Central memory CD8-positive, alpha-beta T cell (primary cell): Measurements from ENCODE around the gene IL31.
"Not testable (repeated sequence)": the region's sequence is repeated elsewhere in the genome, so short reads cannot be mapped to it uniquely, and the experiment has no call there.

Experiments used
- ATAC-seq: fragments of 150-1000 bp; cut with Tn5 transposase; replicated peaks from 2 replicates; pipeline ENCODE4 v1.10.0; 2022; ENCODE audit warnings: mild to moderate bottlenecking, moderate FRiP score, moderate number of reproducible peaks; ENCODE audit not compliant: poor library complexity, severe bottlenecking; ENCODE audit errors: extremely low read depth
- DNase-seq, 2 donors: peaks; one replicate each; pipeline ENCODE4 v3.0.0; 2021; ENCODE audit warnings: low spot score in 2 of 2
- H3K27ac Mint-ChIP-seq: one replicate; pipeline ENCODE4 v1.8.0; 2022; ENCODE audit warnings: low read depth, mild to moderate bottlenecking, moderate library complexity, mixed read lengths
- H3K27me3 Mint-ChIP-seq: one replicate; pipeline ENCODE4 v1.8.0; 2022; ENCODE audit warnings: mixed read lengths
- H3K36me3 Mint-ChIP-seq: one replicate; pipeline ENCODE4 v1.8.0; 2022; ENCODE audit warnings: mild to moderate bottlenecking, moderate library complexity, mixed read lengths; ENCODE audit not compliant: insufficient read depth
- H3K4me1 Mint-ChIP-seq: one replicate; pipeline ENCODE4 v1.8.0; 2022; ENCODE audit warnings: mixed read lengths
- H3K4me3 Mint-ChIP-seq: one replicate; pipeline ENCODE4 v1.8.0; 2022; ENCODE audit warnings: mild to moderate bottlenecking, moderate library complexity, mixed read lengths
- H3K9me3 Mint-ChIP-seq: one replicate; pipeline ENCODE4 v1.8.0; 2022; ENCODE audit warnings: mixed read lengths

The IL31 gene

DNA sequence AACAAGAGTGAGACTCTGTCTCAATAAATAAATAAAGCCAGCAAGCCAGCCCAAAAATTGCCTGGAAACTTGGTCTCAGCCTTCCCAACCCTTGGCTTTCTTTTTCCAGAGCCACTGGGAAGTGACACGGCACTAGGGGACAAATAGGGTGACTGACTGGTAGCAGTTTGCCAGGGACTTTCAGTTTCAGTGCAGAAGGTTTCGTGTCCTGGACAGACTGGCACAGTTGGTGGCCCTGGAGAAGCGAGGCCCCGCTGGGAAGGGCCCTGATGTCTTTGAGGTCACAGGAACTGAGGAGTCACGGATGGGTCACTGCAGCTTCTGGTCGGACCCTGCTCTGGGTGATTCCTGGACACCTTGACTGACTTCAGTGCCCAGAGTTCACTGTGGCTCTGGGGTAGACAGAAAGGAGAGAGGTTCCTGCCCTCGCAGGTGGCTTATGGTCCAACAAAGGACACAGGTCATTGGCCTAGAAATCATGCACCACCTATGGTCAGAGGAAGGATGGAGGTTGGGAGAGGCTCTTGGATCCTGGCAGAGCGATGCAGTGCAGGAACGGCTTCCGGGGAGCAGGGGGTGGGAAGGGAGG lies 11.6 kb upstream of the IL31 start:
- no peak overlapping the region for H3K4me3 Mint-ChIP-seq

DNA sequence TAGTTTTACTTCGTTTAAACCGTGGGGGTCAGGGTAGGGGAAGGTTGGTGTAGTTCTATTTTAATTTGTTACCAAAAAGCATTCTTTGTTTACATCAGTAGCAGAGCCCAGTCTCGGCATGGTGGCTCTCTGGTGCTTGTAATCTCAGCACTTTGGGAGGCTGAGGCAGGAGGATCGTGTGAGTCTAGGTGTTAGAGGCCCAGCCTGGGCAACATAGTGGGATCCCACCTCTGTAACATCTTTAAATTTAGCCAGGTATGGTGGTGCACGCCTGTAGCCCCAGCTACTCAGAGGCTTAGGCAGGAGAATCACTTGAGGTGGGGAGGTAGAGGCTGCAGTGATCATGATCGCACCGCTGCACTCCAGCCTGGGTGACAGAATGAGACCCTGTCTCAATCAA lies 11.1 kb upstream of the IL31 start:
- Mint-ChIP-seq H3K4me3 (peak overlapping the region; percentile 77), H3K36me3 (peaks cover 4% of the 10 kb centered on the region), H3K9me3 (no peaks in the 10 kb centered on the region), H3K27me3 (no peaks in the 10 kb centered on the region), H3K4me1 (peaks cover 5% of the 10 kb centered on the region), H3K27ac (no peak overlapping the region)
- DNase-seq (no peak), ATAC-seq (no peak)

More for the DNA sequence above, 11.6 kb upstream of the IL31 start:
- no peak for ATAC-seq
- H3K36me3 Mint-ChIP-seq, result peaks cover 4% of the 10 kb centered on the region
- no peaks in the 10 kb centered on the region for H3K9me3 Mint-ChIP-seq
- no peak overlapping the region for H3K27ac Mint-ChIP-seq
- H3K4me1 Mint-ChIP-seq, result peaks cover 6% of the 10 kb centered on the region
- DNase-seq, result no peak
- no peaks in the 10 kb centered on the region for H3K27me3 Mint-ChIP-seq

DNA sequence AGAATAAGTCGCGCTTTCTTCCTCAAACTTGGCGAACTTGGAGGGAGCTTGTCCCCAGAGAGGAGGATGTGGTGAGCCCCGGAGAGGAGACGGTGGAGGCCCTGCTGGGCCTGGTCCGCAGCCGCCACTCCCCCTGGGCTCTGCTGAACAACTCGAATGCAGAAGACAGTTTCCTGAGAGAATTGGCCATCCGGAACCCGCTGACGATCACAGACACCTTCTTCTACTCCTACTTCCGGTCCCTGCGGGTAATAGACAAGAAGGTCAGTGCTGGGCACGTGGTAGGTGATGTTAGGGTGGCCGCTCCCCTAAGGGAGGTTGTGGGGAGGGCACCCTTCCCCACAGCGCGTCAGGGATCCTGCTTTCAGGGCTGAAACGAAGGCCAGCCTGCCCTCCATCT lies 10.5 kb upstream of the IL31 start:
- Mint-ChIP-seq H3K4me3 (peak overlapping the region; percentile 77), H3K27ac (peak overlapping the region; percentile 64)
- DNase-seq, result no peak

DNA sequence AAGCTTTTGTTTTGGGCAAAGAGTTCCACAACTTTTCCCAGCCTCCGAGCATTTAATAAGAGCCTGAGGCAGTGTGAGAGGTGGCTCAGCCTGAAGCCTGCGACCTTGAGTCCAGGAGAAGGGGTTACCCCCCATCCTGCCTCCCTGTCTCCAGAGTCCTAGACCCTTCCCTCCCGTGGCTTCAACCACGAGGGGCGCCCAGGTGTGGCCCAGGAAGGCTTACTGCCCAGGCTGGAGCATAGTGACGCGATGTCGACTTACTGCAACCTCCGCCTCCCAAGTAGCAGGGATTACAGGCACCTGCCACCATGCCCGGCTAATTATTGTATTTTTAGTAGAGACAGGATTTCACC lies 9.5 kb upstream of the IL31 start:
- DNase-seq, result no peak
- Mint-ChIP-seq H3K36me3 (peaks cover 4% of the 10 kb centered on the region), H3K4me1 (peaks cover 5% of the 10 kb centered on the region), H3K4me3 (peak overlapping the region; percentile 77), H3K27ac (peak overlapping the region; percentile 64), H3K9me3 (no peaks in the 10 kb centered on the region), H3K27me3 (no peaks in the 10 kb centered on the region)
- ATAC-seq, result no peak

More for the DNA sequence above, 10.5 kb upstream of the IL31 start:
- H3K36me3 Mint-ChIP-seq, result peaks cover 4% of the 10 kb centered on the region
- H3K9me3 Mint-ChIP-seq, result no peaks in the 10 kb centered on the region
- ATAC-seq, result no peak
- H3K27me3 Mint-ChIP-seq, result no peaks in the 10 kb centered on the region
- H3K4me1 Mint-ChIP-seq, result peaks cover 5% of the 10 kb centered on the region

DNA sequence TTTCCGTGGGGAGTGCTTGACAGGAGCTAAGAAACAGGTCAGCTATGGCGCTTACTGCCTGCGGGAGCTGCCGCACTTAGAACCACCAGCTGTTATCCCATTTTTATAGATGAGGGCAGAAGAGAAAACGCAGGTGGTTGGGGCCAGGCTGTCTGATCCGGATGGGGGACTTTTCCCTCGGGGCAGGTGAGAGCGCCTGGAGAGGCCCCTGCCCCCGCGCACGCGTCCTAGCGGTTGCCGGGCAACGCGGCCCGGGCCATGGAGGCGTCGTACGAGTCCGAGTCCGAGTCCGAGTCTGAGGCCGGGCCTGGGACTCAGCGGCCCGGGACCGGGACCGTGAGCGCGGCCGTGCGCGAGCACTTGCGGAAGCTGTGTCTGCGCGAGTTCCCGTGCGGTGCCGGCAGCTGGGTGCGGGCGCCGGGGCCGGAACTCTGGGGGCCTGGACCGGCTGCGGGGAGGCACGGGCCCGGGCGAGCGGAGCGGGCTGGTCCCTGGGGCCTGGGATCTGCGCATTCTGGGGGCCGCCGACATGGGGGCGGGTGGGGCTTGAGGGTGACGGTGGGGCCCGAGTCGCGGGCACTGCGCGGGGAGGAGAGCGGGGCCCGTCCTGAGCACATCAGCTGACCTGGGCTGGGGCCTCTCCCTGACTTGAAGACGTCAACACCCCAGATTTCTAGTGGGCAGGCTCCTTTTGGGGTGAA lies 9.0 kb upstream of the IL31 start, which contains the start of gene LRRC43:
Gene LRRC43, plus strand, starts transcription at position 237 of the 701 bp plus-strand sequence. Its CDS starts 22 bp downstream, at position 259.
- Mint-ChIP-seq H3K27ac (peak within 1 kb of the TSS; percentile 64), H3K4me3 (peak within 1 kb of the TSS; percentile 77), H3K36me3 (peaks cover 4% of the 10 kb centered on the region), H3K27me3 (no peaks in the 10 kb centered on the region), H3K9me3 (no peaks in the 10 kb centered on the region), H3K4me1 (peaks cover 5% of the 10 kb centered on the region)
- ATAC-seq, result peak; percentile 79
- no peak for DNase-seq

DNA sequence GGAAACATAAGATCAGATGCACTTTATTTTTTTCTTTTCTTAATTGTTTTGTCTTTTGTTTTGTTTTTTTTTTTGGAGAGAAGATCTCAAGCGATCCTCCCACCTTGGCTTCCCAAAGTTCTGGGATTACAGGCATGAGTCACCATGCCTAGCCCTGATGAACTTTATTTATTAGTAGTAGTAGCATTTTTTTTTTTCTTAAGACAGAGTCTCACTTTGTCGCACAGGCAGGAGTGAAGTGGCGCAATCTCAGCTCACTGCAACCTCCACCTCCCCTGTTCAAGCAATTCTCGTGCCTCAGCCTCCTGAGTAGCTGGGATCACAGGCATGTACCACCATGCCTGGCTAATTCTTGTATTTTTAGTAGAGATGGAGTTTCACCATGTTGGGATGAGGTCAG lies 2.5 kb upstream of the IL31 start:
- not testable (repeated sequence) for H3K9me3 Mint-ChIP-seq, H3K4me3 Mint-ChIP-seq, H3K36me3 Mint-ChIP-seq, H3K27me3 Mint-ChIP-seq, H3K4me1 Mint-ChIP-seq, H3K27ac Mint-ChIP-seq, DNase-seq, ATAC-seq

DNA sequence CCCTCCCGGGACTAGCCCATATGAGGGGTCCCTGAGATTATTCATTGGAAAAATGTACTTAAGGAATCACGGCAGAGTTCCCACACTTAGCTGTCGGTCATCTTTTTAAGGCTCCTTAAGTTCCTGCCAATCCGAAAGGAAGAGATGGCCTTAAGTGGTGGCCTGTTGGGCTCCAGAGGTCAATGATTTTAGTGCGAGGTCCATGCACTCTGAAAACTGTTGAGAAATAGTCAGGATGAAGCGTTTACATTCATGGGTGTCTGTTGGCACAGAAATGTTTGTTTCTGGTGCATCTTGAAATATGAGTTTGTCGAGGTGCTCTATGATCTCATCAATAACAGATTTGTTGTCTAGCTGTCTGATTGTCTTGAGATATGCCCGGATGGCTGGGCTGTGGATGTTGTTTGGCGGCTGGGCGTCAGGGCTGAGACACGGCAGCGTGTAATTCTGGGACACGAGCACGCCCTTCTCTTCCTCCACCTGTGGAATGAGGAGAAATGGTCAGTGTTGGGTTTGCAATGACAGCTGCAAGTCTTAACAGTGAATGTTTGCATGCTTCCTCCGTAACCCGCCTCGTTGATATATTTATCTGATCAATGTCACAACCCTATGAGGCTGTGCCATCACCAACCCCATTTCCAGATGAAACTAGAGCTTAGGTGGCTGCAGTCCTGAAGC lies 1.6 kb downstream of the IL31 start:
- DNase-seq (no peak), ATAC-seq (no peak)
- Mint-ChIP-seq H3K4me3 (no peak overlapping the region), H3K36me3 (peaks cover 2% of the 10 kb centered on the region), H3K4me1 (no peaks in the 10 kb centered on the region), H3K27ac (no peak overlapping the region), H3K27me3 (no peaks in the 10 kb centered on the region), H3K9me3 (no peaks in the 10 kb centered on the region)

DNA sequence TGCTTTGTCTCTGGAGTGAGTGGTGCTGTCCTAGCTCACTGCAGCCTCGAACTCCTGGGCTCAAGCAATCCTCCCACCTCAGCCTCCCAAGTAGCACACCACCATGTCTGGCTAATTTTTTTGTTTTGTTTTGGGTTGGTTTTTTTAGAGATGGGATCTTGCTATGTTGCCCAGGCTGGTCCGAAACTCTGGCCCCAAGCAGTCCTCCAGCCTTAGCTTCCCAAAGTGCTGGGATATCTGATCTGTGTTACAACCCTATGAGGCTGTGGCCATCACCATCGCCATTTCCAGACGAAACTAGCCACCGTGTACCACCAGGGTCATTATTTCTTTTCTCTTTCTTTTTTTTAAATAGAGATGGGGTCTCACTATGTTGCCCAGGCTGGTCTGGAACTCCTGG lies 2.6 kb downstream of the IL31 start:
- Mint-ChIP-seq H3K27ac (no peak overlapping the region), H3K9me3 (no peaks in the 10 kb centered on the region), H3K36me3 (peaks cover 2% of the 10 kb centered on the region), H3K27me3 (no peaks in the 10 kb centered on the region), H3K4me1 (peaks cover 10% of the 10 kb centered on the region), H3K4me3 (no peak overlapping the region)
- ATAC-seq (no peak), DNase-seq (no peak)

DNA sequence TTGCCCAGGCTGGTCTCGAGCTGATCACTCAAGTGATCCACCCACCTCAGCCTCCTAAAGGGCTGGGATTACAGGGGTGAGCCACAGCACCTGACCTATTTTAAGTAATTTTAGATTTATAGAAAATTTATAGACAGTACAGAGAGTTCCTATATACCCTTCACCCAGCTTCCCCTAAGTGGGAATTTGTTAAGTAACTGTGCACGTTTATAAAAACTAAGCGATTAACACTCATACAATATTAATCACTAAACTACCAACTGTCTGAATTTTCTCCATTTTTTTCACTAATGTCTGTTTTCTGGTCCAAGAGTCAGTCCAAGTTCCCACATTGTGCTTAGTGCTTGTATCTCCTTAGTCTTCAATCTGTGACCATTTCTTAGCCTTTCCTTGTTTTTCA lies 5.5 kb downstream of the IL31 start:
- no peaks in the 10 kb centered on the region for H3K27me3 Mint-ChIP-seq
- ATAC-seq, result no peak

DNA sequence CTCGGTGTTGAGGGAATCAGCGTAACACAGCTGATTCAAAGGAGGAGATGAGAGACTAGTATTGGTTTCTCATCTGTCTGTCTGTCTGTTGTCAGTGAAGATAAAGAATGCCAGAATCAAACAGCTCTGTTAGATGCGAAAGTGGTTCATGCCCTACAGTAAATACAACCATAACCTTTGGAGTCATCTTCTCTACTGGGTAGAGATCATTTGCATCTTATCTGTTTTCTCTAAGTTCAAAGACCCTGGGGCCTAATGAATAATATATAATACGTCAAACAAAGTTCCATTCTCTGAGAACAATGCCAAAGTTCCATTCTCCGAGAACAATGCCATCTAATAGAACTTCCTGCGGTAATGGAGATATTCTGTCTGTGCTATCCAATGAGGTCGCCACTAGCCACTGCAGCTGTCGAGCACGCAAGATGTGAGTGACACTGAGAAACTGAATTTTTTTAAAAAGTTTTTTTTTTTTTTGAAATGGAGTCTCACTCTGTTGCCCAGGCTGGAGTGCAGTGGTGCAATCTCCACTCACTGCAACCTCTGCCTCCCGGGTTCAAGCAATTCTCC lies 6.6 kb downstream of the IL31 start:
- DNase-seq, result no peak
- peak overlapping the region; percentile 69 for H3K4me3 Mint-ChIP-seq
- peaks cover 2% of the 10 kb centered on the region for H3K36me3 Mint-ChIP-seq
- peak overlapping the region; percentile 67 for H3K27ac Mint-ChIP-seq
- H3K27me3 Mint-ChIP-seq, result no peaks in the 10 kb centered on the region
- peak; percentile 10 for ATAC-seq
- no peaks in the 10 kb centered on the region for H3K9me3 Mint-ChIP-seq
- H3K4me1 Mint-ChIP-seq, result peaks cover 29% of the 10 kb centered on the region

More for the DNA sequence above, 5.5 kb downstream of the IL31 start:
- DNase-seq, result no peak
- Mint-ChIP-seq H3K36me3 (peaks cover 2% of the 10 kb centered on the region), H3K27ac (no peak overlapping the region), H3K9me3 (no peaks in the 10 kb centered on the region), H3K4me3 (no peak overlapping the region), H3K4me1 (peaks cover 19% of the 10 kb centered on the region)

DNA sequence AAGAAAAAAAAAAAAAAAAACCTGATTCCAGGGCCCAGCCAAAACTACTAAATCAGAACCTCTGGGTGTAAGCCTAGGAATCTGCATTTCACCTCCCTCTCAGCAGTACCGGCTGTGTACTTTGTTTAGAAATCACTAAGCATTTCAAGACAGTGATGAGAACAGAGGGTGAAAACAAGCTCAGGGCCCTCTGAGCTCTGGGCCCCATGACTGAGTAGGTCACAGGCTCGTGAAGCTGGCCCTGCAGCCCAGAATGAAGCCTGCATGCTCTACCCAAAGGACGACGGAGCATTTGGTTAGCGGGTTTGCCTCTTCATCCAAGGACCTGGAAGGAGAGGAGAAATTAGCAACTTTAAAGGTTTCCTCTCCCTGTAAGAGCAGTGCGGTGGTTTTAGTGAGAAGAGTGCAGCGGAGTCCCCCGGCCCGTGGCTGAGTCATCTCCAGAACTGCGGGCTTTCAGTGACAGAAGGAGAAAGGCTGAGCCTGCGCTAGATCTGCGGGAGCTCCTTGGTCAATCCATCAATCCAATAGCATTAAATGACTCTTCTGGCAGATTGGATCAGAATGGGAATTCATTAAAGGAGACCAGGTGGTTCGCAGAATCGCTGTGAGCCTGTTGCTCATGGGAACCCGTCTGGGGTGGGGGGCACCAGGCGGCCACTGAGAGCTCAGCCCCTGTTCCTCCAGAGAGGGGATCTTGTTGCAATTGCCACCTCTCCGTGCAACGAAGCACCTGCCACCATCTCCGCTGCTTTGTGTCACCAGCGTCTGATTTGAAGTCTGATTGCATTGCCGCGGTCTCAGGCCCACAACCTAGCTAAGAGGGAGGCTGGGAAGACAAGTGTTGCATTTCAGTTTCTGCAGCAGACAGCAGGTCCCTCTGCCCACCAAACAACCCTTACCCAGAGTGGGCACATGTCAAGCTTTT lies 7.3 kb downstream of the IL31 start:
- Mint-ChIP-seq H3K4me1 (peaks cover 37% of the 10 kb centered on the region), H3K27me3 (no peaks in the 10 kb centered on the region), H3K4me3 (peak overlapping the region; percentile 69), H3K36me3 (peaks cover 2% of the 10 kb centered on the region), H3K27ac (peak overlapping the region; percentile 67), H3K9me3 (no peaks in the 10 kb centered on the region)
- peak; percentile 78 for ATAC-seq
- DNase-seq, result peak in 1 of 2 donors; percentile 23

DNA sequence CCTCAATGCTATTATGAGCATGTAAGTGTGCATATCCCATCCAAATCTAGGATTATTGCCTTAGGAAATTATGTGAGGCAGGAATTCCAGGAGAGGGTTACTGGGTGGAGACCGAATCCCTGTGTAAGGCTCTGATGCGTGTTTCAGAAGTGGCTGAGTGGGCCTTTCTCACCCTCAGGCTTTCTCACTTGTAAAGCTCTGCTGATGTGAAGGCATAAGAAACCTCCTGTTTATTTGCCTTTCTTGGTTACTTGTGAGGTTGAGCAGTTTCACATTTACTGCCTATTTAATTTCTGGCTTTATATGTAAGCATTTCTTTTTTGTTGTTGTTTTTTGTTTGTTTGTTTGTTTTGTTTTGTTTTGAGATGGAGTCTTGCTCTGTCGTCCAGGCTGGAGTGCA lies 11.0 kb downstream of the IL31 start:
- H3K9me3 Mint-ChIP-seq, result no peaks in the 10 kb centered on the region
- peak overlapping the region; percentile 91 for H3K27ac Mint-ChIP-seq
- H3K36me3 Mint-ChIP-seq, result no peaks in the 10 kb centered on the region
- DNase-seq, result no peak
- H3K4me3 Mint-ChIP-seq, result peak overlapping the region; percentile 54
- no peak for ATAC-seq
- peaks cover 43% of the 10 kb centered on the region for H3K4me1 Mint-ChIP-seq
- no peaks in the 10 kb centered on the region for H3K27me3 Mint-ChIP-seq
